OCI-LY1 (cell line): Measurements from ENCODE around the gene BCL2.

Experiments
- EZH2 ChIP-seq: fragments of 200-600 bp; sonication (generic), shearing (Covaris generic); IDR thresholded peaks from 2 replicates; pipeline ENCODE4 v1.8.0; 2017; ENCODE audit warnings: borderline replicate concordance, mixed run types, mild to moderate bottlenecking, antibody characterized with exemption, low read length, moderate library complexity, mixed read lengths
- TF ChIP-seq, protein P1 (sequence below): fragments of 200-600 bp; sonication (generic), shearing (Covaris generic); IDR thresholded peaks from 2 replicates; pipeline ENCODE4 v1.5.1; 2017; ENCODE audit warnings: mild to moderate bottlenecking, antibody characterized with exemption, low read length, moderate library complexity, mixed read lengths

DNA sequence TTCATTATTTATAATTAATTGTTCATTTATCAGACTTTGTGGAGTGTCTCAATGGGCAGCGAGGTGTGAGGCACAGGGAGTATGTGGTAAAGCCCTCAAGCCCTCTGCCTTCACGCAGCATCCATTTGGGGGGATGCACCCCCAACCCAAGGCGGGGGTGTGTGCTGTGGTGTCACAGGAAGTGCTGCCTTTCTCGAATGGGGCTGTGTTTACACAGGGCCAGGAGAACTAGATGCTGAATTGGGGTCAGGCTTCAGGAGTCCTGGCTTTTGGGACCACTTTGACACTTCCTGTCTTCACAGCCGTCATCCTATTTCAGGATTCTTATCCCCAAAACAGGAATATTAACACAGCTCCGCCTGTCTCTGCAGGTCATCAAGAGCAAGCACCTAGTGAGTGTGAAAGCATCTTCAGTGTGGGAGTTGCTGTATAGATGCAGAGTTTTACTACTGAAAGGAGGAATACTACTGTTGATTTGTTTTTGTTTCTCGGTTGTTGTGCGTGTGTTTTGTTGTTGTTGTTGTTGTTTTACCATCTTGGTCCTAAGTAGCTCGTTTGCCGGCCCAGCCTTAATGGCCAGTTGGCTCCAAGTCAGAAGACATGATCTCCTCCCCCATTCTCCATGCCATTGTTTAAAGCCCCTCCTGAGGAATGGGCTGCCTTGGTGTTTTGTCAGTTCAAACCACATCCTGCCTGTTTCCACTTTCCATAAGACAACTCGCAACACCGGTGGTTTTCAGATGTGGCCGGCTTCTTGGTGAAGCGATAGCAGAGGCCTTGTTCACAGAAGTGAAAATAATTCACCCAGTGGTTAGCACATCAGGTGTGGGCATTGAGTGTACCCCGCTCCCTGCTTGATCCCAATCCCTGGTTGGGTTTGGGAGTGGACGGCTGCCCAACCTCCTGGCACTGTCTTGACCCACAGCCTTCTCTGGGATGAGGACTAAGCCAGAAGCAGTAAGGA is 221.3 kb downstream of the BCL2 start:
- TF ChIP-seq, protein P1, sequence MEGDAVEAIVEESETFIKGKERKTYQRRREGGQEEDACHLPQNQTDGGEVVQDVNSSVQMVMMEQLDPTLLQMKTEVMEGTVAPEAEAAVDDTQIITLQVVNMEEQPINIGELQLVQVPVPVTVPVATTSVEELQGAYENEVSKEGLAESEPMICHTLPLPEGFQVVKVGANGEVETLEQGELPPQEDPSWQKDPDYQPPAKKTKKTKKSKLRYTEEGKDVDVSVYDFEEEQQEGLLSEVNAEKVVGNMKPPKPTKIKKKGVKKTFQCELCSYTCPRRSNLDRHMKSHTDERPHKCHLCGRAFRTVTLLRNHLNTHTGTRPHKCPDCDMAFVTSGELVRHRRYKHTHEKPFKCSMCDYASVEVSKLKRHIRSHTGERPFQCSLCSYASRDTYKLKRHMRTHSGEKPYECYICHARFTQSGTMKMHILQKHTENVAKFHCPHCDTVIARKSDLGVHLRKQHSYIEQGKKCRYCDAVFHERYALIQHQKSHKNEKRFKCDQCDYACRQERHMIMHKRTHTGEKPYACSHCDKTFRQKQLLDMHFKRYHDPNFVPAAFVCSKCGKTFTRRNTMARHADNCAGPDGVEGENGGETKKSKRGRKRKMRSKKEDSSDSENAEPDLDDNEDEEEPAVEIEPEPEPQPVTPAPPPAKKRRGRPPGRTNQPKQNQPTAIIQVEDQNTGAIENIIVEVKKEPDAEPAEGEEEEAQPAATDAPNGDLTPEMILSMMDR: no peak
- TF ChIP-seq EZH2: no peak
